HFF-Myc (cell line): ENCODE data around the gene HACD2.
"Not testable (repeated sequence)": the region's sequence is repeated elsewhere in the genome, so short reads cannot be mapped to it uniquely, and the experiment has no call there.

Source experiments
- DNase-seq: peaks from one replicate; pipeline ENCODE4 v3.0.0-alpha.2; 2011; ENCODE audit warnings: low read depth; ENCODE audit errors: extremely low read depth
- H3K4me3 ChIP-seq: replicated peaks from 2 replicates; pipeline ENCODE4 v1.5.1; 2011; ENCODE audit warnings: low read depth, mild to moderate bottlenecking, control low read depth, low read length
- TF ChIP-seq, protein P1 (sequence below): IDR thresholded peaks from 2 replicates; pipeline ENCODE4 v1.5.1; 2012; ENCODE audit warnings: mild to moderate bottlenecking, low read depth, low read length, control low read depth; ENCODE audit errors: missing control alignments

The HACD2 gene

DNA sequence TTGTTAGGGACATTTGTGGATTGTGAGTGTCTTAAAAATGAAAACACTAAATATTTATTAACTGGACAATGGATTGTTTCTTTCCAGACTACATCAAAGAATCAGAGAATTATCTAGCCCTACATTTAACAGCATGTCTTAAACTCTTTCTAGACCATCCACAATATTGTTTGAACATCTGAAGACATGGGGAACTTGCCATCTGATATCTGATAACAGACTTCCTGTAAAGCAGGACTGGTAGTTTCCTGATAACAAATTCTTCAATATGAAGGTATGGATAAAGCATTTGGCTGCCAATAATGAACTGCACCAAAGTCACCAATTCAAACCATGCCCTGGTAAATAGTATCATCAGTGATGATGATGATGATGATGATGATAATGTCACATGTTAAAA, 26.2 kb upstream of the HACD2 start:
- no peak for DNase-seq
- TF ChIP-seq, protein P1, sequence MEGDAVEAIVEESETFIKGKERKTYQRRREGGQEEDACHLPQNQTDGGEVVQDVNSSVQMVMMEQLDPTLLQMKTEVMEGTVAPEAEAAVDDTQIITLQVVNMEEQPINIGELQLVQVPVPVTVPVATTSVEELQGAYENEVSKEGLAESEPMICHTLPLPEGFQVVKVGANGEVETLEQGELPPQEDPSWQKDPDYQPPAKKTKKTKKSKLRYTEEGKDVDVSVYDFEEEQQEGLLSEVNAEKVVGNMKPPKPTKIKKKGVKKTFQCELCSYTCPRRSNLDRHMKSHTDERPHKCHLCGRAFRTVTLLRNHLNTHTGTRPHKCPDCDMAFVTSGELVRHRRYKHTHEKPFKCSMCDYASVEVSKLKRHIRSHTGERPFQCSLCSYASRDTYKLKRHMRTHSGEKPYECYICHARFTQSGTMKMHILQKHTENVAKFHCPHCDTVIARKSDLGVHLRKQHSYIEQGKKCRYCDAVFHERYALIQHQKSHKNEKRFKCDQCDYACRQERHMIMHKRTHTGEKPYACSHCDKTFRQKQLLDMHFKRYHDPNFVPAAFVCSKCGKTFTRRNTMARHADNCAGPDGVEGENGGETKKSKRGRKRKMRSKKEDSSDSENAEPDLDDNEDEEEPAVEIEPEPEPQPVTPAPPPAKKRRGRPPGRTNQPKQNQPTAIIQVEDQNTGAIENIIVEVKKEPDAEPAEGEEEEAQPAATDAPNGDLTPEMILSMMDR: no peak
- H3K4me3 ChIP-seq: no peak overlapping the region

DNA sequence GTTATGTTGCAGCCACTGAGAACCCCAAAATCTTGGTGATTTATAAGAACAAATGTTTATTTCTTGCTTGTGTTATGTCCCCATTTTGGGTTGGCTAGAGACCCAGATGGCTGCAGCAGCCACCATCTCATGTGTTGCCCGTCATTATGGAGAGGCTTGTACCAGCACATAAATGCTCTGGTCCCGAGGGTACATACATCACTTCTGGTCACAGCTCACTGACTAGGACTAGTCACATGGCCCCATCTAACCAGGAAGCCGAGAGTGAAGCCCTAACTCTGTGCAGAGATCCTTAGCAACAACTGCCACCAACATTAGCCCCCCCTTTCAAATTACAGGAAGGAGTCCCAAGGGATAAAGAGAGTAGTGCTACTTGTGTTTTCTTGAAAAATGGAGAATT, 25.5 kb upstream of the HACD2 start:
- no peak overlapping the region for H3K4me3 ChIP-seq
- TF ChIP-seq, protein P1: no peak
- no peak for DNase-seq

DNA sequence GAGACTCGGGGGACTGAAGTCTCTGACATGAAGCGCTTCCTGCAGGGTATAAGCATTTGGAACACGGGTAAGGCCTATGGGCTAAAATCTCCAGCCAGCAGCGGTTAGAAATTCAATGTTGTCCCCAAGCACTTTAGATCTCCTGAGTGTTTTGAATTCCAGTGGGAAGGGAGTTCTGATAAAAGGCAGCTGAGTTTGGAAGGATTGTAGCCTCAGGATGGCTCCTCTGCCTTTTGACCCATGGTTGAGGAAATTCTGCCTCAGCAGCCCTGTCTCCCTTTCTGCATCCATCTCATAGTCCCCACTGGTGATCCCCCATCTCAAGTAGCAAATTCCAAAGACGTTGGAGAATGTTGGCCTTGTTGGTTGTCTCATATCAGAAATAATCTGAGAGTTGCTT, 24.2 kb upstream of the HACD2 start:
- H3K4me3 ChIP-seq: no peak overlapping the region
- TF ChIP-seq, protein P1: no peak
- no peak for DNase-seq

DNA sequence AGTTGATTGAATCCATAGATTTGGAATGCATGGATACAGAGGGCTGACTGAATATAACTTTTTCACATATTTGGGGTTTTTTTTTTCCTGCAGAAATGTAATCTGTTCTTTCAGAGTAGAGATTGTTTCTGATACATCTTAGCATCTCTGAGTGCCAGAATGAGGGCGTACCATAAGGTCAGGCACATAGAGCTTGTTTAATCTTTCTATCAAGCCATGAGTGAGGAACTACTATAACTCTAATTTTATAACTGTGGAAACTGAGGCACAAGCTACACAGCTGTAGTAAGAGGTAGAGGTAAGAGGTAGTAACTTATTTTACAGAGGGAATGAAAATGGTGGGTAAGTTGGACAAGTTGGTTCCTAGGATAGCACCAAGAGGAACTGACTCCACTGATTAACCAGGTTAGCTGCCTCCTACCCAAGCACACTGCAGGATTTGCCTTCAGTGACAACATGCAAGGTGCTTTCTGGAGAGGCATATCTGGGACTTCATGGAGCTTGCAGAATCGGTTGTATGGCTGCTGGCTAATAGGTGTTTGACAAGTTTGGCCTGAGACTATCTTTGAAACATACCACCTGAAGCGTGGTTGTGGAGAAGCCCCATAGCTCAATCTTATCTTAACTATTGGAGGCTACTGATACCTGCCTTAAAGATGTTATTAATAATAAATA, 23.5 kb upstream of the HACD2 start:
- TF ChIP-seq, protein P1: no peak
- DNase-seq: no peak
- H3K4me3 ChIP-seq: no peak overlapping the region

DNA sequence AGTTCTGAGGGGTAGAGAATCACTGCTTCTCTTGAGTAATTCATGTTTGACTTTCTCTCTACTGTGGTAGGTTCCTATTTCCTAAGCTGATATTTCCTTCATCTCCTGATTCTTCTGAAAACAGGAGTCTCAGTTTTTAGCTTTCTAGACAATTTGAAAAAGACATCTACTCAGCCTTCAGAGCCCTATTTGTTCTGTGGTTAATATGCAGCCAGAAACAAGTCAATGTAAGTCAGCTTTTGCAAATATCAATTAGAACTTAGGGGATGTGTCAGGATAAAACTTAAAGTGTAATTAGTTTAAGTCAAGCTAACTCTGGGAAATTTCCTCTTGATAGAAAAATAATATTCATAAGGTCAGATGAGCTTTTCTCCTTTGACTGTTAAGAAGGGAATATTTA, 21.7 kb upstream of the HACD2 start:
- TF ChIP-seq, protein P1: no peak
- H3K4me3 ChIP-seq: no peak overlapping the region
- no peak for DNase-seq

DNA sequence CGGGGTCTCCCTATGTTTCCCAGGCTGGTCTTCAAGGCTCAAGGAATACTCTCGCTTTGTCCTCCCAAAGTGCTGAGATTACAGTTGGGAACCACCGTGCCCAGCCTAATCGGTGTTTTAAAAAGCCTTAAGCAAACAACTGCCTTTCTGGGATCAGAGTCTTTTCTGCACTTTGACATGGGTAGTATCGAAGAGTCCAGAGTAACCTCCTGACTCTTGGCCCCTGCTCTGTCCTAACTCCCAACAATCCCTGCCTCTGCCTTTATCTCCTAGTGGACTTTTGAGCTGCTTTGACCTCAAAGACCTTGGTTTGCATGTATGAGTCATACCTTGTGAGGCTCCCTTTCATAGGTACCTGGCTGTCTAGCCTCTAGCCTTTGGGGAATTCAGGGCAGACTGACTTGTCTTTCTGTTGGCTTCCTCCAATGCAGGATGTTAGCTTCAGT, 21.0 kb upstream of the HACD2 start:
- DNase-seq: no peak
- TF ChIP-seq, protein P1: no peak
- H3K4me3 ChIP-seq: no peak overlapping the region

DNA sequence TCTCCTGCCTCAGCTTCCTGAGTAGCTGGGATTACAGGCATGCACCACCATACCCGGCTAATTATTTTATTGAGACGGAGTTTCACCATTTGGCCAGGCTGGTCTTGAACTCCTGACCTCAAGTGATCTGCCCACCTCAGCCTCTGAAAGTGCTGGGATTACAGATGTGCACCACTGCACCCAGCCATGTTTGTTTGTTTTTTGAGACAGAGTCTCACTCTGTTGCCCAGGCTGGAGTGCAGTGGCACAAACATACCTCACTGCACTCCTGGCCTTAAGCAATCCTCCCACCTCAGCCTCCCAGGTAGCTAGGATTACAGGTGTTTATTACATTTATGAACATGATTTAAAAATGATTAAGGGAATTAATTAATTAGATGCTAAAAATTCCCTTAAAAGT, 18.3 kb upstream of the HACD2 start:
- DNase-seq, H3K4me3 ChIP-seq: not testable (repeated sequence)
